Activated gamma-delta T cell treated with Interleukin-2 at 50 U/mL for 16 hours (primary cell): ENCODE results near the gene ARFGEF3.

Experiments used
- DNase-seq: peaks from one replicate; pipeline ENCODE4 v3.0.0-alpha.2; 2020

ARFGEF3 gene

DNA sequence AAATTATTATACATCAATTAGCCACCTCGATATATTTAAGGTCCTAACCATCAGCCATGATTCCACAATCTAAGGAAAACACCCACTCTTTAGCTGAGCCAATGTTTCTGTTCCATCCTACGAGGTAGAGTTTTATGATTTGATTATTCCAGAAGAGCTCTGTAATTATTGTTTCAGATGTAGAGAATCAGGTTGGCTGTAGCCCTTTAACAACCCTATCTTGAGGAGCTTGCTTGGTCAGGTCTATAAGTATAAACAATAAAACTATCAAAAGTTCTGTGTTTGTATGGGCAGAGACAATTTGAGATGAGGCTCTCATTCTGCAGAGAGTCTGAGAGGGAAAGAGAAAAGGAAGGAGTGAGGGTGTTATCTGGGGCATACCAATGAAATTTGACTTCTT, 56.7 kb downstream of the ARFGEF3 start, which contains the start of gene PBOV1:
Gene PBOV1 (minus strand): TSS at position 43 of the 400 bp plus-strand sequence. CDS start 96 bp downstream, outside the sequence.
- DNase-seq = no peak

DNA sequence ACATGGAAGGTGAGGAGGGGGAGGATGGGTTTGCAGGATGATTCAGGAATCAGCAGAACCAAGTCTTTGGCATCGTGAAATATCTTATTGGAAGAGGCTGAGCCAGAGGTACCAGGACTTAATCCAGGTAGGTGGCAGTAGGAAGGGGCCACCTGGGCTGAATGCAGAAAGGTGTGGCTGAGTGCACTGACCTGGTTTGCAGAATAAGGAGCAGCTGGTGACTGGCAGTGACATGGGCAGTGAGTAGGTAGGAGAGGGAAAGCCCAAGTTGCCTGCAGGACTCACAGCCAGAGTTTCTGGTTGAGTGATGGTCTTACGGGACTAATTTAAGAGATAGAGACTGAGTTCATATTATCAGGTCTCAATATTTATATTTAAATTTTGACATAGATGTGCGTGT, 57.7 kb downstream of the ARFGEF3 start:
- DNase-seq = no peak

DNA sequence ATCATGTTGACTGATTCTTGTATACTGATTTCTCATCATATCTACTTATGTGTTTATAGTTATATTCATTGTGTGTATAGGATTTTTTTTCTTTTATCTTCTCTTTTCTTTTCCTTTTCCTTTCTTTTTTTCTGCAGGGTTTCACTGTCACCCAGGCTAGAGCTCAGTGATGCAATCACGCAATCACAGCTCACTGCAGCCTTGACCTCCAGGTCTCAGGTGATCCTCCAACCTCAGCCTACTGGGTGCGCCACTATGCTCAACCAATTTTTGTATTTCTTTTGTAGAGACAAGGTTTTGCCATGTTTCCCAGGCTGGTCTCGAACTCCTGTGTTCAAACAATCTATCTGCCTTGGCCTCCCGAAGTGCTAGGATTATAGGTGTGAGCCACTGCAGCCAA, 58.2 kb downstream of the ARFGEF3 start:
- DNase-seq = no peak

DNA sequence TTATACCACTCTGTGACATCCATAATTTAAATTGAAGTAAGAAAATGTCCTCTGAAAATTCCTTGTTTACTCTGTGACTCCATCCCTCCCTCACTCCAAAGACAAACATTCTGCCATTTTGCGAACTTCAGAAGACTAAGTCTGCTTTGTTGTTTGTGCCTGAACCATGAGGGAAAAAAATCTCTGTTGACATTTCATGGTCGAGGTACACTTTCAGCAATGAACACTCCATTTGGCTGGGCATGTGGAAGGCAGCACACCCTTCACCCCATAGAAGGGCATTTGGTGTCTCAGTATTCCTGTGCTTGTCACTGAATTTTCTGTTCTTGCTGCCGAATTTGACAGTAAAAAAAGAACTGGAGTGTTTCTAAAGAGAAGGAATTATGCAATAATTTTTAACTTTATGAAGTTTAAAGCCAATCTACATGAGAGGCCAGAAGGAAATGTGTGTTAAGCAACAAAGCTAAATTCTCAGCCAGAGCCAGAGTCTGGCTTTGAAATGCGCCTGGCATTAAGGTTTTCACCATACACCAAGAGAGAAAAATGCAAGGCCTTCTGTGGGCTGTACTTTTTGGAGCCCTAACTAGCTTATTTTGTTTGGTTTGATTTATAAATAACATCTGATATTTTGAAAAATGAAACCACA, 61.3 kb downstream of the ARFGEF3 start:
- no peak for DNase-seq

DNA sequence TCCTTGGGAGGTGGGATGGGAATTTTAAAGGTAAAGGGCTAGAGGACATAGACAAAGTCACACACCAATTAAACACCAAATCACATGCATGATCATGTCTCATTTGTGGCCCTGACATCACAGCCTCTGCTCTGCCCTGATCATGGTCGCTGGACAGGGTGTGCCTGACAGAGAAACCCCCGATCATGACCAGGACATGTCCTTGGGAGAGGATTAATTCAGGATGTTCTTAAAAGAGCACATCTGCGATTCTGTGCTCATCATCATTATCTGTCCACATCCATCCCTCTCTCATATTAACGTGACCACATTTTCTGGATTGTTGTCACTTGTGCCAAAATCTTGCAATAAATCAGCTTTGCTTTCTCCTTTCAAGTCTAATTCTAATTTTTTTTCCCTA, 64.2 kb downstream of the ARFGEF3 start:
- DNase-seq = no peak

DNA sequence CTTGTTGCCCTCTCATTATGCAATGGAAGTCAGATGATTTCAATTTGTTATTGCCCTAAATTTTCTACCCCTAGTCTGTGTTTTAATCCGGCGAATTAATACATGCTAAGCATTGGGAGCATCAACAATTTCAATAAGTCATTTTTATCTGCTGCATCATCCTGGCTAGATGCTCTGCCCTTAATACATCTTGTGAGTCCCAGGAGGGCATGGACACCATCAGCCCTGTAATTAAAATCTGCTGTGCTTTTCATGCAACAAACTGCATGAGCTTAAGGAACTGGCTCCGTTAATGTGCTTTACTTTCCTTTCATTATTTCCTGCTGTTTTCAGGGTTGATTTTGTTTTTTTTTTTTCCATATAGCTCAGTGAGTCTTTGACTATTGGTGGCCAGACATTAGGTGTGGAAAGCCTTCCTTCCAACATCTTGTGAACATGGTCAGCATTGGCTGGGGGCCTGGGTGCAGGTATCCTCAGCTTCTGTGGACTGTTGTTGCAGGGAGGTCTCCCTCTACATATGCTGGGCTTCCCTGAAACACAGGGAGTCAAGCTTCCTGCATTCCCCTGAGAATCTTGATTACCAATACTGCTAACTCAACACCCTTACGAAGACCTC, 65.1 kb downstream of the ARFGEF3 start:
- DNase-seq = no peak

DNA sequence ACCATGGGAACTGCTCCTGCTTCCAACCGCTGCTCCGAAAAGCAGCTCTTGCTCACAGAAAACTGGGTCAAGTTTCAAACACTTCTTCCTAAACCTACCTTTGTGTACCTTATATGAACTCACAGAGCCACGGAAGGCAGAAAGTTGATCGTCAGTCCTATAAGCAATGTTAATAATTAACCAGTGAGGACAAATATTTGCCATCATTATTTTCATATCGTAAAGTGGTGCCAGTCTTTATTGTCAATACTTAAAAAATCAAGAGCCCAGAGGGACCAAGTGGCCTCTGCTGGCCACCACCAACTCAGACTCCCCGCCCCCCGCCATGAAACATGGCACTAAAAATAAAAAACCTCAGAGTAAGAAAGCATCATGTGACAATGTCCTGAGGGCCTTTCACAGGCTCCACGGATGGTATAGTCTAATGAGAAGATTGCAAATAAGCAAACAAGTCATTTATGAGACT, 65.6 kb downstream of the ARFGEF3 start:
- DNase-seq = no peak

DNA sequence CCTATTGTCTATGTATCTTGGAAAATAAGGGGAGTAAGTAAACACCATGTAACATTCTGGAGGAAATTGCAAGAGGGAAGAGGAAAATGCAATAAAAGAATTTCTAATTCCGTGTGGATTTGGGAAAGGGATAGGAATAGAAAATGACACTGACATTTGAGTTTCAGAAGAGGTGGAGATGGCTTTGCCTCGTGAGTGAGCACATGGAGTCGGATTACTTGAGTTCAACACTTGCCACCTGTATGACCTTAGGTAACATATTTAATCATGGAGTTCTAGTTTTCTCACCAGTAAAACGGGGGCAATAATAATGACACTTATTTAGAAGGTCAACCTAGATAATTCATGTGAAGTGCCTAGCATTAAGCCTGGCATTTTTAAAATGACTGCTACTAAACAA, 67.3 kb downstream of the ARFGEF3 start:
- no peak for DNase-seq

DNA sequence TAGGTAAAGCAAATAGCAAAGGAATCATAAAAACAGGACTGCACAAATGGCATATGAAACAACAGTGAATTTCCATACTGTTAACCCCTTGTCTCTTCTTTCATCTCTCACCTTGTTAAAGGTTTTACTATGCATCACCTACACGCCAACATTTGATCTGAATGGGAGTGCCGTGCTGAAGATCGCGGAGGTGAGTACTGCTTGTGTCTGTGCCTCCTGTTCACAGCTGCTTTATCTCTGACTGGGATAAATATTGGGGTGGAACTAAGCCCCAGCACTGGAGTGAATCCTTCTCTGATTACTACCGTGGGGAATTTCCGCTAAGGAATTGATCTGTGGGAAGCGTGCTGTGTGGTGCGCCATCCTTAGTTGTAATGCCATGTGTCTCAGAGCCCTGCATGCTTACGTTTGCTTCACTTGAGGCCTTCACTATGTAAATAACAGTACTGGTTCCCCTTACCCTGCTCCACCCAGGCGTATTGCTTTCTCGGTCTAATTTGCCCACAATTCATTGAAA, 68.0 kb downstream of the ARFGEF3 start:
- DNase-seq = no peak

DNA sequence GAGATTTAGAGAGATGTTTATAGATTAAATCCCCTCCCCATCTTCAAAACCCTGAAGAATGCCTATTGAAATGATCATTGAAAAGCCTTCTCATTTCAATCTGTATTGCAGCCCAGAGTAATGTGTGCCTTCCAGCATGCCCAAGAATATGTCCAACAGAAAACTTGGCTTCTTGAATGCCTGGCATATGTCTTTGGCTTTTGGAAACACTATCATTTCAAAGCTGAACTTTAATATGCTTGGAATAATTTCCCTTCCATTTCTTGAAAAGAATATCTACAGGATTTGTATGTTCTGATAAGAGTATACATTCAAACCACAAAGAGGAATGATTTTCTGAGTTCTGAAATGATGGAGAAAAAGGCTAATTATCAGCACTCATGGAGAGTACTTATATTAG, 68.5 kb downstream of the ARFGEF3 start:
- DNase-seq = no peak

DNA sequence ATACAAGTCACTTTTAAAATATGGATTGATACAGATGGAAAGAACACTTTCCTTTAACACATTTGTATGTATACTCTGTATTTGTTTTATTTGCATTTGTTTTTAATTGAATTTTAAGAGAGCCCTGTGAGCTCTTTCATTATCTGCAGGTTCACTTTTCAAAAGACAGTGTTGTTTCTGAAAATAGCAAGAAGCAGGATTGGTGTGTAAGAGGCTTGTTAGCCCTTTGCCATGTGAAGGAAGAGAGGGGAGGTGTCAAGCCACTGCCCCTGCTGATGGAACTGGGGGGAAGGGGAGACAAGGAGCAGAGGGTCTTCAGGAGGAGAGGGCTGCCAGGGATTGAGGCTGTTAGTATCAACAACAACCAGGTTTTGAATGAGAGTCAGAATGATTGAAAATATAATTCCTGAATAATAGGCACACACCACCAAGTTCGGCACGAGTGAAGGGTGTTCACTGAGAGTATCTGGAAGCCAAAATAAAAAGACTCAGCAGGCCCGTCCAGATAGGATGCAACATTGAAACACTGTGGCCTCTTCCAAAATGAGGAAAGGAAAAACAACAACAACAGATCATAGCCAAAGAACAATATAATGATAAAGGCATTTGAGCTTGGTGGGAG, 69.1 kb downstream of the ARFGEF3 start:
- no peak for DNase-seq

DNA sequence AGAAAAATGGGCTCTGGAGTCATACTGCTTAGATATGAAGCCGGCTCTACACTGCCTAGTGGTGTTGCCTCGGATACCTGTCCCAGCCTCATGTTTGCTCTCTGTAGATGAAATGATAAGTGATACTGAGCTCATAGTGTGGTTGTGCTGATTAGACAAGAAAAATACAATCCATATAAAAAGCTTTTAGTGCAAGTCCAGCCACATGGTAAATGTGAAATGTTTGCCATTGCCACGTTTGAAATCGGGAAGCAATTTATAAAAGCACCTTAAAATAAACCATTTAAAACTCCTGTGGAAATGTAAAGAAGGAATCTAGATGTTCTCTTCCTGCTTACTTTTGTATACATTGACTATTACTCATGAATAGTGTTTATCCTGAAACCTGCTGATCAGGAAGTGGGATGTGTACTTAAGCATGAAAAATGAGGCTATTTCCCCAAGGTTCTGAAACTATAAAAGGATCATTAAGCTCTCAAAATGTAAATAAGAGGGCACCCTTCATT, 69.7 kb downstream of the ARFGEF3 start:
- no peak for DNase-seq

DNA sequence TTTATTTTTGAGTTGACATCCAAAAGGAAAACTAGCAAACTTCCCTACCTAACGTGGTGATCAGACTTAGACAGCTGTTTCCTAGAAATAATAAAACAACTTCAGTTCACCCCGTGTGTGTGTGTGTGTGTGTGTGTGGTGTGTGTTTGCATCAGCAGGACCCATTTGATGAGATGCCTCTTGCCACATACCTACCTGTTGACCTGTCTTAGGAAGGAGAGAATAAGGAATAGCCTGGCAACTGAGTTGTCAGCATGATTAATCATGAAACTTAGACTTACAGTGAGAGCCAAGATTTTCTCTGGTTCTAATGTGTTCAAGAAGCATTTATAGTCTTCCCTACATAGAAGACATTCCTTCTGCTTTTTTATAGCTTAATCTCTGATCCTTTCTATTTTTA, 72.6 kb downstream of the ARFGEF3 start:
- no peak for DNase-seq

DNA sequence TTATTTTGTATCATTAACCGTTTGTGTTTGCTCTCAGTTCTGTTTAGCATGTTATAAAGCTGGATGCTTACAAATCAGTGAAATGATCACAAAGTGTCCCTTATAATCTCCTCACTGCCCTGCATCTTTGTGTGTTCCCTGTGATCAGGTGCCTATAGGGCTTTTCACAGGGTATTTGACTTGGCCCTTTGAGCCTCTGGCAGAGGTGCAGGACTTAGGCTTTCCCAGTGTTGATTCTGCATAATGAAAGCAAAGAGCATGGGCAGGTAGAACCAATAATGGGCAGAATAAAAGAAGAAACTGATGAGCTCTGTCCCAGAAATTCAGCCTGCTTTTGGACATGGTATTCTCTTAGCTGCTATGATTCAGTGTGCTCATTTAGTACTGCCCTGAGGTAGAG, 73.5 kb downstream of the ARFGEF3 start:
- DNase-seq = no peak

DNA sequence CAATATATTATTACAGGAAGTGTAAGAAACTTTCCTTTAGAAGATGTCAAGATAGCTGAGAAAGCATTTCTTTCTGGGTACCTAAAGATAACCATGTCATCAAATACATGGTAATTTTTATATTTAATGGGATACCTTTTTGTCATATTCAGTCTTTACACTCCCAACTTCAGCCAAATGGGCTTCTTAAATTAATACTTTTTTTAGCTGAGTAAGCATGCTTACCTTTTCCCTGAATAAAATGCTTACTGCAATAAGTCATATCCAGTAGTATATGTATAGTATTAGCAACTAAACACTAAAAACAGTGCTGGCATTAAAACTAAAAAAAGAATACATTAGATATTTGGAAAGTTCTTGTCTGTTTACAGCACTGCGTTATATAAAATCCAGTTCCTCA, 74.0 kb downstream of the ARFGEF3 start:
- DNase-seq = no peak

DNA sequence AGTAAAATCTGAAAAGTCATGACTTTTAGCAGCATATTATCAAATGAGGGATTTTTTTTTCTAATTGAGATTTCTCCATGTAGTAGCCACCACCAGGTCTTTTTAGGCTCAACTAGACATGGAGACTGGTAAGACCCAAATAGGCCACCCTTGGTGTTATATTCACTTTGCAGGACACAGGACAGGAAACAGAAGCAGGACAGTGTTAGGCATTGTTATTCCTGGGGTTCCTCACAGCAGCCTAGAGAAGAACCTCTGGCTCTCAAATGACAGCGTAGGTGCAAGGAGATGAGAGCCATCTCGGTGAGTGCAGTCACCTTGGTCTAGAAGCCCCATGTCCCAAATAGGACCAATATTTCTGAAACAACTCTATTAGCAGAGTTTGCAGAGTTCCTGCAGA, 75.7 kb downstream of the ARFGEF3 start:
- DNase-seq = no peak

DNA sequence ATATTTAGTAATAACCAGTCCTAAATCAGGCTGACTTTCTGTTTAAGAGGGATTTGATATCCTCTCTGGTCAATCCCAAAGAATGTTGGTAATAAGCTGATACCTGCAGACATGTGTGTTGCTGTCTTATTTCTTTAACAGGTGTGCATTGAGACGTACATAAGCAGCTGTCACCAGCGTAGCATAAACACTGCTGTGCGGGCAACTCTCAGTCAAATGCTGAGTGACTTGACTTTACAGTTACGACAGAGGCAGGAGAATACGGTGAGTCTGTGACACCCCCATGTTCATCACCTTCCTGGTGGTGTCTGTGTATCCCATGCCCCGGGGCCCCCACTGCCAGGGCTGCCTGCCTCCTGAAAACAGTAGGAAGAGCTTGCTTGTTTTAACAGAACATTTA, 76.6 kb downstream of the ARFGEF3 start:
- no peak for DNase-seq

DNA sequence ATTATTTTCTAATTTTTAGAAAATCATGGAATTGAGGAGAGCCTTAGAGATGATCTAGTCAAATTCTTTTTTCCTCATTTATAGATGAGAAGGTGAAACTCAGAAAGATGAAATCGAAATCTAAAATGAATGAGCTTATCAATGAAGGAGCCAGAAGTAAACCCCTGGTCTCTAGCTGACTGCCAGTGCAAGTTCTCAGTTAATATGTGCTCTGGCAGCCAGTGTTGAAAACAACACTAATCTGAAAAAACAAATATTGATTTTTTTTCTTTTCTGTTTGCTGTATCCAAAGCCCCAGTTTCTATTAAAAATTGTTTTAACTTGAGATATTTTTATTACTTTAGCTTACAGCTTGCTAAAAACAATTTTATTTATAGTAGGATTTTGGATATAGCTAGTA, 78.0 kb downstream of the ARFGEF3 start:
- no peak for DNase-seq

DNA sequence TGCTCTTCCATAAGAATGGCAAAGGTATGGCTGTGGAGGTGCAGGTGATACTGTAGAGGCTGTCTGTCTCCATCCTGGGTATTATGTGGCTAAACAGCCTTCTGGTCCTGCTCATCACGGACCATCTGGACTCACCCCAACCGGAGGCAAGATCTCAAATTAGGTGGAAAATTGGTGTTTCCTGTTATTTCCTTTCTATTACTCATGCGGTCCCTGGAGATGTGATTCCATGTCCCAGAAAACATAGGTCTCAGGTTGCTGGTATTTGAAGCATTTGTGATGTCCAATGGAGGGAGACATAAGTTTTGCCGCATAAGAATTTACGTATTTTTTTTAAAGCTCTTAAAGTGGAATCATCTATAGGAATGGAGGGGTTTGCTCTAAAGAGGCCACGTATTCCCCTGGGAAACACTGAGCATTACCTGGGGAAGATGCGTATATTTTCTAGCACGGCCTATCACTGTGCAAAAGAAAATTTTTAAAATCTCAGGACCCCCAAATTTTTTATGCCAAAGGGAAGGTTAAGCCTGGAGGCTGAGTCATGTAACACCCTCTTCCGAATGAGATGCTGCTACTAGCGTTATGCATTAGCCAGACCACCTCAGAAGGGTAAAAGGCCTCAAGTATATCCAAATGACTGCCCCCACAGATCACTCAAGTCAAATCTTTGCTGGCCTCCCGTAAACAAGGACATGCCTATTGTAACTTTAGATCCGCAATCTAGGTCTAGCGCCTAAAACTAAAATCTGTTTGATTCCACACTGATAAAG, 78.9 kb downstream of the ARFGEF3 start:
- DNase-seq = no peak

DNA sequence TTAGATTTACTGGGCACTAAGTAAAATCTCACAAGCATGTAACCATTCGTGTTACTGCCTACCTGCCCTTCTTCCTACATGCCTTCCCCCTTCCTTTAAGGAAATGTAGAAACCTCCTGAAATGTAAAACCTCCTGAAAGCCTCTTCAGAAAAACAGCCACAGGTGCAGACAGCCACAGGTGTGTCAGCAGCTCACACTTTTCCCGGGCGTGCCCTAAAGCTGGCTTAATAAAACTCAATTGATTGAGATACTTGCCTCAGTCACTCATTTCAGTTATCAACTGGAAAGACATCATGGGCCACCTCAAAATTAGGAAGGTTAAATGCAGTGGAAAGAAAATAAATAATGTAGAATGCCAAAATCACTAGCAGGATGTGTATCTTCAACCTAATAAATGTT, 79.6 kb downstream of the ARFGEF3 start:
- no peak for DNase-seq

DNA sequence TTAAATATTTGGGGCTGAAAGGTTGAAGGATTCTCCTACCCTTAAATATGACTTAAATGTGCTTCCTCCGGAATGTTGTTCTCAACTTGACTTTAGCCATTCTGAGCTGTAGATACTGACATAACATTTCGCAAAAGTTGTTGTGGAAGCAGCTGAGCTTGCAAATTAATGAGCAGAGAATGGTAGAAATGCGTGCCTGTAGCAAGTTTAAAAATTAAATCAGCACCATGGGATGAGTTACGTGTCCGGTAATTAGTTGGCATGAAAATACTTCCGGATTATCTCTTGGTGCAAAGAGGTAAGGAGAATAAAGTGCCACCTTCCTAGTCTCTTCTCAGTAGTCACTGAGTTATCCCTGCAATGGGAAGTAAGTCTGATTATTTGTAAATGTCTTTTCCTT, 80.2 kb downstream of the ARFGEF3 start:
- no peak for DNase-seq

DNA sequence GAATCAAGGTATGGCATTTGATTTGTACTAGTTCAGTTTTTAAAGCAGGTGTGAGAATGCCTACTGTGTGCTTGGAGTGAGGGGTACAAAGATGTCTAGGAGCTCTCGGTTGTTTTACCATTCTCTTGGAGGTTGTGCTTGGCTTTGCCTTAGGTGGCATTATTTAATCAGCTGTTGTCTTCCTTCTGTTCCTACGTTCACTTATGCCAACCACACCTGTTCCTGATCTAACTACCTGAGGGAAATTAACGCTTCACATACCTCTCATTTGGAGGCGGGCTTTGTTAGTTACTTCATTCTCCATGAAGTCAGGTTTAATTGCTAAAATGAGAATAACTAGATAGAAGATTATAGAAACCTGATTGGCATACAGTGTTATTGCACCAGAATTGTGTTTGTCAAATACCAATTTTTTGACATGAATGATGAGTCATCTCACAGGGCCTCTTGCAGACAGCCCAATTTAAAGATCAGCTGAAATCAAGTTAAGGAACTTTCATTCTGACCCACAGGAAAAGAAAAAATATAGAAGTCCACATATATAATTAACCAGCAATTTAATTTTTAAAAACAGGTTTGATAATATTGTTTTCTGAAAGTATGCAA, 81.4 kb downstream of the ARFGEF3 start:
- no peak for DNase-seq

DNA sequence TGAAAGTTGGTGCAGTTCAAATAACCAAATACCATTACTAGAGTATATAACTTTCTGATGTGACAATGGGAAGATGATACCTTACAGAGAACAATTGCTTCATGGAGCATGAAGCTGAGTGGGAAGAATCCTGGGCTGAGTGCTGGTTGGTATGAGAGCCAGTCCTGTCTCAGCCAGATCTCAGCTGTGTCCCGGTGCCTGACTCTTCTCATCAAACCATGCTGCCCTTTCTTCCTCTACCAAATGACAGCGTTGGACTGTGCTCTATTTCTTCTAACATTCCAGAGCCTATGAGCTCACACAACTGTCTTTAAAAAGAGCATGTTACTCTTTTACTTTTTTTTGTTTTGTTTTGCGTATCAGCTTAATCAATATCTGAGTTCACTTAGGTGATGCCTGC, 84.0 kb downstream of the ARFGEF3 start:
- DNase-seq = no peak
